Measurements from ENCODE around the gene SAAL1. TPM values are rescaled to one million over a fixed set of nuclear protein-coding genes. Genes with fewer than 3 reads are reported as not detected.
A peak's percentile ranks its signal among the peaks of the same experiment; 100 is the strongest.

The SAAL1 gene, protein sequence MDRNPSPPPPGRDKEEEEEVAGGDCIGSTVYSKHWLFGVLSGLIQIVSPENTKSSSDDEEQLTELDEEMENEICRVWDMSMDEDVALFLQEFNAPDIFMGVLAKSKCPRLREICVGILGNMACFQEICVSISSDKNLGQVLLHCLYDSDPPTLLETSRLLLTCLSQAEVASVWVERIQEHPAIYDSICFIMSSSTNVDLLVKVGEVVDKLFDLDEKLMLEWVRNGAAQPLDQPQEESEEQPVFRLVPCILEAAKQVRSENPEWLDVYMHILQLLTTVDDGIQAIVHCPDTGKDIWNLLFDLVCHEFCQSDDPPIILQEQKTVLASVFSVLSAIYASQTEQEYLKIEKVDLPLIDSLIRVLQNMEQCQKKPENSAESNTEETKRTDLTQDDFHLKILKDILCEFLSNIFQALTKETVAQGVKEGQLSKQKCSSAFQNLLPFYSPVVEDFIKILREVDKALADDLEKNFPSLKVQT
- total RNA-seq (1 to 10 TPM; 4.9 to 7.6 (median 6.6) TPM), polyA plus RNA-seq (10 to 100 TPM in 1 of 2 donors, 1 to 10 TPM in 1; 7.5 to 10.9 TPM)
- long read RNA-seq, donor 1, transcript SAAL1-202 (12 exons, 1,582 nt) = major isoform, 6 of 14 reads
- long read RNA-seq, donor 1, partial matches to known transcripts = 2 of 14 reads
- long read RNA-seq, donor 1, other reads (novel, unspliced or antisense) = 2 of 14 reads
- long read RNA-seq, donor 2, transcript SAAL1-202 (12 exons, 1,582 nt) = major isoform, 9 of 15 reads
- long read RNA-seq, donor 2, partial matches to known transcripts = 2 of 15 reads
- long read RNA-seq, donor 2, other reads (novel, unspliced or antisense) = 3 of 15 reads
- long read RNA-seq, donor 3, partial matches to known transcripts = 0 of 1 reads
- long read RNA-seq, donor 3, other reads (novel, unspliced or antisense) = 1 of 1 reads

- 3 to 8% (median 6%) methylated on average over 28 to 48 of the region's 48 CpGs for WGBS, 4 donors
- intact Hi-C loops (cut with DNase I) = loop anchor here in 9 of 10 donors (2.0 to 10.0 kb wide), 5 partner anchors 91 to 114 kb away; partner anchors contain the start of gene SERGEF (in 6 of the 9)
These were observed at the start of gene SAAL1 for GRCh38 chr11:18105802-18106574. Gene SAAL1, minus strand, starts transcription at chr11:18106082. Its CDS starts 41 bp downstream, at chr11:18106041.

DNA sequence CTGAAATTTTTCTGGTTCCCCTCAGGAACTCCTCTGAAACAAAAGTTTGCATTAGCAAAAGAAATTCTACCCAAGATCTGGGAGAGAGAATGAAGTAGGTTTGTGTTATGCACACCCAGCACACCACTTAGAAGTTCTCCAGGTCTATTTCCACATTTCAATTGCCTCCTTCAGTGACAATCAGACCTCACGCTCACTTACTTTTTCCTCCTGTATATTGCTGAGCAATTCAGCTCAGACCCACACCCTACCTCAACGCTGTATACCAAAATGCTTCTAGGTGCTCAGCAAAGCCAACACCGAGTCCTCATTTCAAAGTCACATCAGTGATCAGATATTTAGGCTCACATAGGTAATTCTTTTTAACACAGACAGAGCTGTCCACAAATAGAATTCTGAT, 45.7 kb upstream of the SAAL1 start:
- intact Hi-C loops (cut with DNase I) = no loop called here
- peaks cover 0 to 24% (median 0%) of the 10 kb centered on the region in 9 donors for H3K27me3 ChIP-seq

More at GRCh38 chr11:18105802-18106574, at the start of gene SAAL1:
- TF ChIP-seq, protein P1, sequence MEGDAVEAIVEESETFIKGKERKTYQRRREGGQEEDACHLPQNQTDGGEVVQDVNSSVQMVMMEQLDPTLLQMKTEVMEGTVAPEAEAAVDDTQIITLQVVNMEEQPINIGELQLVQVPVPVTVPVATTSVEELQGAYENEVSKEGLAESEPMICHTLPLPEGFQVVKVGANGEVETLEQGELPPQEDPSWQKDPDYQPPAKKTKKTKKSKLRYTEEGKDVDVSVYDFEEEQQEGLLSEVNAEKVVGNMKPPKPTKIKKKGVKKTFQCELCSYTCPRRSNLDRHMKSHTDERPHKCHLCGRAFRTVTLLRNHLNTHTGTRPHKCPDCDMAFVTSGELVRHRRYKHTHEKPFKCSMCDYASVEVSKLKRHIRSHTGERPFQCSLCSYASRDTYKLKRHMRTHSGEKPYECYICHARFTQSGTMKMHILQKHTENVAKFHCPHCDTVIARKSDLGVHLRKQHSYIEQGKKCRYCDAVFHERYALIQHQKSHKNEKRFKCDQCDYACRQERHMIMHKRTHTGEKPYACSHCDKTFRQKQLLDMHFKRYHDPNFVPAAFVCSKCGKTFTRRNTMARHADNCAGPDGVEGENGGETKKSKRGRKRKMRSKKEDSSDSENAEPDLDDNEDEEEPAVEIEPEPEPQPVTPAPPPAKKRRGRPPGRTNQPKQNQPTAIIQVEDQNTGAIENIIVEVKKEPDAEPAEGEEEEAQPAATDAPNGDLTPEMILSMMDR (IDR thresholded peaks at IDR 0.05) = peak; percentile 34 to 93 (median 78)
- peak in 1 of 2 donors; percentile 46 for TF ChIP-seq POLR2A (IDR thresholded peaks at IDR 0.05)
- Histone ChIP-seq H3K4me3 (peak within 1 kb of the TSS; percentile 66 to 98 (median 88)), H3K9me3 (no peaks in the 10 kb centered on the region), H3K4me1 (peaks cover 0 to 19% (median 10%) of the 10 kb centered on the region in 12 donors), H3K27ac (peak within 1 kb of the TSS in 11 of 12 donors; percentile 21 to 81 (median 70)), H3K27me3 (peaks cover 0 to 15% (median 0%) of the 10 kb centered on the region in 9 donors), H3K36me3 (peaks cover 0 to 27% (median 20%) of the 10 kb centered on the region in 9 donors)
- ATAC-seq = peak; percentile 93 to 99 (median 98)
- peak; percentile 86 to 94 (median 88) for DNase-seq

GRCh38 chr11:18145837-18146236, 40.0 kb upstream of the SAAL1 start:
- H3K27ac ChIP-seq = no peak overlapping the region
- H3K9me3 ChIP-seq = no peaks in the 10 kb centered on the region
- no peaks in the 10 kb centered on the region for H3K4me1 ChIP-seq
- WGBS, 4 donors = 51 to 54% (median 53%) methylated on average over 3 of the region's 3 CpGs
- no peak for TF ChIP-seq POLR2A (IDR thresholded peaks at IDR 0.05)
- TF ChIP-seq, protein P1 (IDR thresholded peaks at IDR 0.05) = no peak
- H3K4me3 ChIP-seq = no peak overlapping the region
- H3K36me3 ChIP-seq = no peaks in the 10 kb centered on the region
- intact Hi-C loops (cut with DNase I) = no loop called here
- no peak for DNase-seq
- peaks cover 0 to 19% (median 0%) of the 10 kb centered on the region in 9 donors for H3K27me3 ChIP-seq
- ATAC-seq = no peak

More for the DNA sequence above, 45.7 kb upstream of the SAAL1 start:
- Histone ChIP-seq H3K9me3 (no peaks in the 10 kb centered on the region), H3K4me1 (no peaks in the 10 kb centered on the region), H3K36me3 (no peaks in the 10 kb centered on the region), H3K4me3 (no peak overlapping the region), H3K27ac (no peak overlapping the region)
- DNase-seq = no peak
- TF ChIP-seq POLR2A (IDR thresholded peaks at IDR 0.05) = no peak
- TF ChIP-seq, protein P1 (IDR thresholded peaks at IDR 0.05) = no peak
- WGBS, 4 donors = 81 to 86% (median 84%) methylated on average over 3 of the region's 3 CpGs
- ATAC-seq = no peak

Data from heart left ventricle (tissue), 16 donors.